K562 (cell line): ENCODE results near the gene C6orf15. TPM values are rescaled to one million over a fixed set of nuclear protein-coding genes. Genes with fewer than 3 reads are reported as not detected.

Experiments
- ATF7 ChIP-seq: fragments of 450-650 bp; IDR thresholded peaks from 2 replicates; pipeline ENCODE4 v1.7.1; 2014; ENCODE audit warnings: mild to moderate bottlenecking, moderate library complexity
- CBFB ChIP-seq: sonication (generic); formaldehyde crosslinking; IDR thresholded peaks from 2 replicates; pipeline ENCODE4 v1.4.0; 2020; ENCODE audit warnings: mild to moderate bottlenecking, missing genetic modification reagents
- GABPA ChIP-seq: fragments of 200-800 bp; sonication (Bioruptor generic); conservative IDR thresholded peaks from 2 replicates; pipeline ENCODE4 v1.6.1; 2016; ENCODE audit warnings: low read depth, missing genetic modification characterization, missing compliant biosample characterization
- POLR3G ChIP-seq: IDR thresholded peaks from 2 replicates; pipeline ENCODE4 v1.6.1; 2011; ENCODE audit not compliant: insufficient read length, insufficient replicate concordance; ENCODE audit errors: extremely low read depth
- SMC3 ChIP-seq: conservative IDR thresholded peaks from 2 replicates; pipeline ENCODE4 v1.6.1; 2011; ENCODE audit warnings: low read depth, low read length, improper control_type of control experiment; ENCODE audit not compliant: insufficient read depth
- YY1 ChIP-seq, 3 experiments: IDR thresholded peaks; 2 replicates each; pipeline ENCODE4 v1.6.1; 2011; ENCODE audit warnings: low read length in 2 of 3, mild to moderate bottlenecking in 2 of 3, moderate library complexity in 2 of 3, borderline replicate concordance in 1 of 3, control low read depth in 1 of 3, low read depth in 1 of 3; ENCODE audit not compliant: insufficient read depth in 3 of 3, insufficient replicate concordance in 2 of 3, control insufficient read depth in 1 of 3, insufficient read length in 1 of 3; ENCODE audit errors: extremely low read depth in 1 of 3
- ZNF384 ChIP-seq: IDR thresholded peaks from 2 replicates; pipeline ENCODE4 v1.6.1; 2012; ENCODE audit warnings: low read depth, low read length, improper control_type of control experiment
- ZNF507 ChIP-seq: conservative IDR thresholded peaks from 2 replicates; pipeline ENCODE4 v1.6.1; 2017; ENCODE audit warnings: missing genetic modification characterization, missing compliant biosample characterization
- polyA plus RNA-seq, 8 experiments: library from polyadenylated mRNA; depleted of rRNA in 4 of 8; stranded (reverse) in 5 of 8; unstranded in 3 of 8; fragments of >200 nt; fragmentation: Nextera tagmentation in 2 of 8; fragmentation: Illumina TruSeq in 1 of 8; extraction: Ambion mirVana in 2 of 8; extraction: Trizol in 1 of 8; gene quantifications; 2 replicates each; pipeline versions ENCODE4 v1.2.1 to v1.2.3, GENCODE V29; 2011 to 2014; ENCODE audit warnings: inconsistent platforms in 1 of 8, missing spikeins in 1 of 8
- total RNA-seq, 7 experiments: library from RNA; depleted of rRNA in 6 of 7; stranded (reverse); fragments of >200 nt in 6 of 7; fragmentation: Illumina TruSeq in 2 of 7; extraction: Trizol in 2 of 7; gene quantifications; 2 replicates each; pipeline versions ENCODE4 v1.2.1 to v1.2.3, GENCODE V29; 2011 to 2021; ENCODE audit warnings: low replicate concordance in 1 of 7
- TF ChIP-seq, protein P1 (sequence below), 2 experiments: fragments of 450-650 bp; formaldehyde crosslinking in 1 of 2; IDR thresholded peaks; 2 replicates each; pipeline versions ENCODE4 v1.4.0 to v1.6.1; 2014 to 2020; ENCODE audit warnings: mild to moderate bottlenecking in 2 of 2, borderline replicate concordance in 1 of 2, low read depth in 1 of 2
- TF ChIP-seq, protein P2 (sequence below): IDR thresholded peaks from 3 replicates; pipeline ENCODE4 v1.6.1; 2011; ENCODE audit warnings: borderline replicate concordance, mild to moderate bottlenecking, moderate library complexity; ENCODE audit not compliant: insufficient read length; ENCODE audit errors: extremely low read depth
- TF ChIP-seq, protein P3 (sequence below): sonication (generic); formaldehyde crosslinking; IDR thresholded peaks from 2 replicates; pipeline ENCODE4 v1.8.0; 2023; ENCODE audit warnings: mild to moderate bottlenecking, missing genetic modification reagents
- TF ChIP-seq, protein P4 (sequence below): fragments of 250-450 bp; sonication (Bioruptor Pico); IDR thresholded peaks from 2 replicates; pipeline ENCODE4 v1.8.0; 2021; ENCODE audit warnings: borderline replicate concordance, mild to moderate bottlenecking, moderate library complexity; ENCODE audit not compliant: poor library complexity, severe bottlenecking

The C6orf15 gene
- total and polyA plus RNA-seq, 9 of the 15 experiments (the other 6 are each of a cell fraction or from before 2014, with no cell fraction given): not detected

DNA sequence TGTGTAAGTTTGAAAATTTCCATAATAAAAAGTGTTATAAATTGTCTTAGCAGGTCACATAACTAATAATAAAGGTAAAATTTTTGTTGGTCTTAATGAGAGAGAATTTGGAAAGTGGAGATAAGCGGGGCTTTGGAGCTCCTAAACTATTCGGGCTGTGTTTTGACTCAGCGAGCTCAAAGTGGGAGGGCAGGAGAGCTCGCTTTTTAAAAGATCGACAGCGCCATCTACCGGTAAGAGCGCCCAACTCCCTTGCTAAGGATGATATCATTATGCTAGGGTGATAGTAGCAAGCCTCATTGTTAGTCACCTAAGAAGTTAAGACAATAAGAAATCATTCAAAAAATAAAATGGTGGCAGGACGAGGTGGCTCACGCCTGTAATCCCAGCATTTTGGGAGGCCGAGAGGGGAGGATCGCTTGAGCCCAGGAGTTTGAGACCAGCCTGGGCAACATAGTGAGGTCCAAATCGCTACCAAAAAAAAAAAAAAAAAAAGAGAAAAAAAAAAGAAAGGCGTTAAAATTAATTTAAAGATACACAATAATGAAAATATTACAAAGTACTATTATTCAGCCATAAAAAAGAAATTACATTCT is 24.8 kb downstream of the C6orf15 start (continued):
- TF ChIP-seq, protein P1, sequence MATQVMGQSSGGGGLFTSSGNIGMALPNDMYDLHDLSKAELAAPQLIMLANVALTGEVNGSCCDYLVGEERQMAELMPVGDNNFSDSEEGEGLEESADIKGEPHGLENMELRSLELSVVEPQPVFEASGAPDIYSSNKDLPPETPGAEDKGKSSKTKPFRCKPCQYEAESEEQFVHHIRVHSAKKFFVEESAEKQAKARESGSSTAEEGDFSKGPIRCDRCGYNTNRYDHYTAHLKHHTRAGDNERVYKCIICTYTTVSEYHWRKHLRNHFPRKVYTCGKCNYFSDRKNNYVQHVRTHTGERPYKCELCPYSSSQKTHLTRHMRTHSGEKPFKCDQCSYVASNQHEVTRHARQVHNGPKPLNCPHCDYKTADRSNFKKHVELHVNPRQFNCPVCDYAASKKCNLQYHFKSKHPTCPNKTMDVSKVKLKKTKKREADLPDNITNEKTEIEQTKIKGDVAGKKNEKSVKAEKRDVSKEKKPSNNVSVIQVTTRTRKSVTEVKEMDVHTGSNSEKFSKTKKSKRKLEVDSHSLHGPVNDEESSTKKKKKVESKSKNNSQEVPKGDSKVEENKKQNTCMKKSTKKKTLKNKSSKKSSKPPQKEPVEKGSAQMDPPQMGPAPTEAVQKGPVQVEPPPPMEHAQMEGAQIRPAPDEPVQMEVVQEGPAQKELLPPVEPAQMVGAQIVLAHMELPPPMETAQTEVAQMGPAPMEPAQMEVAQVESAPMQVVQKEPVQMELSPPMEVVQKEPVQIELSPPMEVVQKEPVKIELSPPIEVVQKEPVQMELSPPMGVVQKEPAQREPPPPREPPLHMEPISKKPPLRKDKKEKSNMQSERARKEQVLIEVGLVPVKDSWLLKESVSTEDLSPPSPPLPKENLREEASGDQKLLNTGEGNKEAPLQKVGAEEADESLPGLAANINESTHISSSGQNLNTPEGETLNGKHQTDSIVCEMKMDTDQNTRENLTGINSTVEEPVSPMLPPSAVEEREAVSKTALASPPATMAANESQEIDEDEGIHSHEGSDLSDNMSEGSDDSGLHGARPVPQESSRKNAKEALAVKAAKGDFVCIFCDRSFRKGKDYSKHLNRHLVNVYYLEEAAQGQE (IDR thresholded peaks at IDR 0.05; ENCODE audit: borderline replicate concordance): peak; percentile 59; the same call in 1 of the 2 replicates
- TF ChIP-seq, protein P1 (CRISPR knock-in tag; IDR thresholded peaks at IDR 0.05; ENCODE audit: low read depth): no peak
- TF ChIP-seq, protein P2, sequence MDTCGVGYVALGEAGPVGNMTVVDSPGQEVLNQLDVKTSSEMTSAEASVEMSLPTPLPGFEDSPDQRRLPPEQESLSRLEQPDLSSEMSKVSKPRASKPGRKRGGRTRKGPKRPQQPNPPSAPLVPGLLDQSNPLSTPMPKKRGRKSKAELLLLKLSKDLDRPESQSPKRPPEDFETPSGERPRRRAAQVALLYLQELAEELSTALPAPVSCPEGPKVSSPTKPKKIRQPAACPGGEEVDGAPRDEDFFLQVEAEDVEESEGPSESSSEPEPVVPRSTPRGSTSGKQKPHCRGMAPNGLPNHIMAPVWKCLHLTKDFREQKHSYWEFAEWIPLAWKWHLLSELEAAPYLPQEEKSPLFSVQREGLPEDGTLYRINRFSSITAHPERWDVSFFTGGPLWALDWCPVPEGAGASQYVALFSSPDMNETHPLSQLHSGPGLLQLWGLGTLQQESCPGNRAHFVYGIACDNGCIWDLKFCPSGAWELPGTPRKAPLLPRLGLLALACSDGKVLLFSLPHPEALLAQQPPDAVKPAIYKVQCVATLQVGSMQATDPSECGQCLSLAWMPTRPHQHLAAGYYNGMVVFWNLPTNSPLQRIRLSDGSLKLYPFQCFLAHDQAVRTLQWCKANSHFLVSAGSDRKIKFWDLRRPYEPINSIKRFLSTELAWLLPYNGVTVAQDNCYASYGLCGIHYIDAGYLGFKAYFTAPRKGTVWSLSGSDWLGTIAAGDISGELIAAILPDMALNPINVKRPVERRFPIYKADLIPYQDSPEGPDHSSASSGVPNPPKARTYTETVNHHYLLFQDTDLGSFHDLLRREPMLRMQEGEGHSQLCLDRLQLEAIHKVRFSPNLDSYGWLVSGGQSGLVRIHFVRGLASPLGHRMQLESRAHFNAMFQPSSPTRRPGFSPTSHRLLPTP: no peak
- TF ChIP-seq ZNF384: 0 out of 2 replicates have a peak, but pooled peaks have one; percentile 9
- no peak for TF ChIP-seq ZNF507 (tag)
- no peak for TF ChIP-seq GABPA (tag)
- TF ChIP-seq ATF7: peak; percentile 47; the same call in 1 of the 2 replicates
- TF ChIP-seq, protein P3, sequence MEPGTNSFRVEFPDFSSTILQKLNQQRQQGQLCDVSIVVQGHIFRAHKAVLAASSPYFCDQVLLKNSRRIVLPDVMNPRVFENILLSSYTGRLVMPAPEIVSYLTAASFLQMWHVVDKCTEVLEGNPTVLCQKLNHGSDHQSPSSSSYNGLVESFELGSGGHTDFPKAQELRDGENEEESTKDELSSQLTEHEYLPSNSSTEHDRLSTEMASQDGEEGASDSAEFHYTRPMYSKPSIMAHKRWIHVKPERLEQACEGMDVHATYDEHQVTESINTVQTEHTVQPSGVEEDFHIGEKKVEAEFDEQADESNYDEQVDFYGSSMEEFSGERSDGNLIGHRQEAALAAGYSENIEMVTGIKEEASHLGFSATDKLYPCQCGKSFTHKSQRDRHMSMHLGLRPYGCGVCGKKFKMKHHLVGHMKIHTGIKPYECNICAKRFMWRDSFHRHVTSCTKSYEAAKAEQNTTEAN (CRISPR knock-in tag): no peak
- TF ChIP-seq, protein P4, sequence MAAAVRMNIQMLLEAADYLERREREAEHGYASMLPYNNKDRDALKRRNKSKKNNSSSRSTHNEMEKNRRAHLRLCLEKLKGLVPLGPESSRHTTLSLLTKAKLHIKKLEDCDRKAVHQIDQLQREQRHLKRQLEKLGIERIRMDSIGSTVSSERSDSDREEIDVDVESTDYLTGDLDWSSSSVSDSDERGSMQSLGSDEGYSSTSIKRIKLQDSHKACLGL: no peak
- no peak for TF ChIP-seq YY1 (IDR thresholded peaks at IDR 0.05; ENCODE audit: borderline replicate concordance in 1 of 3, control insufficient read depth in 1 of 3, extremely low read depth in 1 of 3, insufficient read depth in 3 of 3, insufficient read length in 1 of 3, insufficient replicate concordance in 2 of 3, low read depth in 1 of 3, low read length in 2 of 3)
- TF ChIP-seq SMC3: peak; percentile 73
- no peak for TF ChIP-seq POLR3G
- no peak for TF ChIP-seq CBFB (CRISPR knock-in tag)
